SK-N-SH (cell line): ENCODE data around the gene MATN4.

Experiments used
- CTCF ChIP-seq: fragments of 200-600 bp; sonication (generic); IDR thresholded peaks from 2 replicates; pipeline ENCODE4 v1.6.1; 2017; ENCODE audit warnings: antibody characterized with exemption, mild to moderate bottlenecking, moderate library complexity
- EP300 ChIP-seq, 2 experiments: IDR thresholded peaks; 2 replicates each; pipeline versions ENCODE4 v1.4.0 to v1.6.1; 2012; ENCODE audit warnings: borderline replicate concordance in 1 of 2, low read depth in 1 of 2, low read length in 1 of 2
- FOXM1 ChIP-seq: IDR thresholded peaks from 2 replicates; pipeline ENCODE4 v1.4.0; 2012; ENCODE audit warnings: low read depth, mild to moderate bottlenecking
- IRF3 ChIP-seq: fragments of 150-350 bp; IDR thresholded peaks from 2 replicates; pipeline ENCODE4 v1.6.1; 2016; ENCODE audit warnings: mild to moderate bottlenecking, low read depth, low read length
- MAX ChIP-seq: IDR thresholded peaks from 2 replicates; pipeline ENCODE4 v1.4.0; 2012; ENCODE audit warnings: low read depth
- POLR2AphosphoS5 ChIP-seq: IDR thresholded peaks from 2 replicates; pipeline ENCODE4 v1.6.1; 2012; ENCODE audit warnings: low read depth, low read length
- RAD21 ChIP-seq: IDR thresholded peaks from 2 replicates; pipeline ENCODE4 v1.6.1; 2012; ENCODE audit warnings: mild to moderate bottlenecking, low read length
- RXRA ChIP-seq: IDR thresholded peaks from 2 replicates; pipeline ENCODE4 v1.4.0; 2012; ENCODE audit warnings: low read depth, mild to moderate bottlenecking, borderline replicate concordance
- SIN3A ChIP-seq: IDR thresholded peaks from 2 replicates; pipeline ENCODE4 v1.6.1; 2012; ENCODE audit warnings: low read depth, mild to moderate bottlenecking, low read length, moderate library complexity, borderline replicate concordance
- SMC3 ChIP-seq: IDR thresholded peaks from 2 replicates; pipeline ENCODE4 v1.6.1; 2012; ENCODE audit warnings: low read depth, low read length, improper control_type of control experiment
- TAF1 ChIP-seq: IDR thresholded peaks from 2 replicates; pipeline ENCODE4 v1.6.1; 2012; ENCODE audit warnings: low read depth, mild to moderate bottlenecking, low read length, moderate library complexity, borderline replicate concordance
- USF2 ChIP-seq: fragments of 150-350 bp; IDR thresholded peaks from 2 replicates; pipeline ENCODE4 v1.6.1; 2017; ENCODE audit warnings: antibody characterized with exemption, low read length, low read depth, borderline replicate concordance
- YY1 ChIP-seq: IDR thresholded peaks from 2 replicates; pipeline ENCODE4 v1.4.0; 2012; ENCODE audit warnings: low read depth, mild to moderate bottlenecking

GRCh38 chr20:45294003-45294368 lies 14.1 kb downstream of the MATN4 start:
- no peak for TF ChIP-seq SMC3
- no peak for TF ChIP-seq TAF1
- no peak for TF ChIP-seq RAD21
- no peak; the same call in 1 of the 2 replicates for TF ChIP-seq CTCF
- no peak for TF ChIP-seq YY1
- TF ChIP-seq FOXM1 = no peak
- TF ChIP-seq POLR2AphosphoS5 = no peak
- no peak for TF ChIP-seq SIN3A
- TF ChIP-seq MAX = no peak
- no peak for TF ChIP-seq EP300 (IDR thresholded peaks at IDR 0.05; ENCODE audit: borderline replicate concordance in 1 of 2, low read depth in 1 of 2, low read length in 1 of 2)
- no peak for TF ChIP-seq USF2
- TF ChIP-seq RXRA = no peak
- TF ChIP-seq IRF3 = no peak
